Keratinocyte (primary cell): ENCODE measurements around the gene NCKAP5. TPM values are rescaled to one million over a fixed set of nuclear protein-coding genes. Genes with fewer than 3 reads are reported as not detected.

Experiments used
- DNase-seq: peaks from one replicate; pipeline ENCODE4 v3.0.0-alpha.2; 2011; ENCODE audit warnings: low read depth, missing footprints, low spot score
- FAIRE-seq: peaks from 2 replicates; lab custom pipeline; 2011; peaks lifted over from hg19 to GRCh38; lab: Jason Lieb, UNC
- H2AFZ ChIP-seq: 2 replicates; pipeline ENCODE4 v1.6.0; 2012; ENCODE audit warnings: low read length, control low read depth, inconsistent platforms; ENCODE audit not compliant: control insufficient read depth
- H3K27ac ChIP-seq: 2 replicates; pipeline ENCODE4 v1.5.1; 2011; ENCODE audit warnings: low read length; ENCODE audit not compliant: control insufficient read depth, insufficient read depth
- H3K27me3 ChIP-seq: 3 replicates; pipeline ENCODE4 v1.6.0; 2011; ENCODE audit warnings: low read length; ENCODE audit not compliant: control insufficient read depth, insufficient read depth; ENCODE audit errors: extremely low read depth
- H3K36me3 ChIP-seq, 2 experiments: 2 replicates in 1 of 2; 3 replicates in 1 of 2; pipeline ENCODE4 v1.5.1; 2011; ENCODE audit warnings: low read length in 2 of 2, mild to moderate bottlenecking in 1 of 2; ENCODE audit not compliant: control insufficient read depth in 2 of 2, insufficient read depth in 2 of 2; ENCODE audit errors: extremely low read depth in 1 of 2
- H3K4me1 ChIP-seq: 3 replicates; pipeline ENCODE4 v1.5.1; 2011; ENCODE audit warnings: low read length; ENCODE audit not compliant: control insufficient read depth, insufficient read depth; ENCODE audit errors: extremely low read depth
- H3K4me2 ChIP-seq: 3 replicates; pipeline ENCODE4 v1.6.0; 2011; ENCODE audit warnings: low read depth, low read length; ENCODE audit not compliant: control insufficient read depth, insufficient read depth; ENCODE audit errors: extremely low read depth
- H3K4me3 ChIP-seq, 3 experiments: fragments of 200-600 bp in 1 of 3; sonication (generic) in 1 of 3; 2 replicates in 2 of 3; 3 replicates in 1 of 3; pipeline ENCODE4 v1.5.1; 2011 to 2016; ENCODE audit warnings: low read length in 3 of 3, mild to moderate bottlenecking in 3 of 3, control low read depth in 2 of 3, inconsistent platforms in 1 of 3, low read depth in 1 of 3, mixed read lengths in 1 of 3, mixed run types in 1 of 3, moderate library complexity in 1 of 3; ENCODE audit not compliant: control insufficient read depth in 2 of 3, insufficient read depth in 2 of 3; ENCODE audit errors: extremely low read depth in 1 of 3
- H3K79me2 ChIP-seq: 2 replicates; pipeline ENCODE4 v1.6.0; 2012; ENCODE audit warnings: low read length; ENCODE audit not compliant: control insufficient read depth, insufficient read depth
- H3K9ac ChIP-seq: 3 replicates; pipeline ENCODE4 v1.6.0; 2011; ENCODE audit warnings: low read length; ENCODE audit not compliant: control insufficient read depth, insufficient read depth; ENCODE audit errors: extremely low read depth
- H3K9me1 ChIP-seq: 3 replicates; pipeline ENCODE4 v1.6.0; 2011; ENCODE audit warnings: low read length; ENCODE audit not compliant: control insufficient read depth, insufficient read depth; ENCODE audit errors: extremely low read depth
- H3K9me3 ChIP-seq: 2 replicates; pipeline ENCODE4 v1.5.1; 2012; ENCODE audit warnings: low read depth, low read length; ENCODE audit not compliant: control insufficient read depth
- H4K20me1 ChIP-seq: 3 replicates; pipeline ENCODE4 v1.6.0; 2011; ENCODE audit warnings: low read length; ENCODE audit not compliant: control insufficient read depth, insufficient read depth; ENCODE audit errors: extremely low read depth
- EZH2 ChIP-seq: IDR thresholded peaks from one replicate; pipeline ENCODE4 v1.6.1; 2012; ENCODE audit warnings: inconsistent platforms, mild to moderate bottlenecking, low read length, moderate library complexity
- dilution Hi-C: fragments of 300-500 bp; cut with MboI; formaldehyde crosslinking; loops from one replicate; pipeline ENCODE4 v1.7.0; 2020; ENCODE audit warnings: low sequenced_read_pairs; ENCODE audit not compliant: extremely low pct_ligation_motif_present
- polyA plus RNA-seq, 5 experiments: library from polyadenylated mRNA; depleted of rRNA in 3 of 5; stranded (reverse) in 3 of 5; stranded (forward) in 1 of 5; unstranded in 1 of 5; fragments of >200 nt; gene quantifications; 1 replicate in 1 of 5; 2 replicates in 3 of 5; 3 replicates in 1 of 5; pipeline versions ENCODE4 v1.2.1 to v1.2.3, GENCODE V29; 2011 to 2012; ENCODE audit warnings: missing spikeins in 2 of 5, low read depth in 1 of 5, low replicate concordance in 1 of 5
- TF ChIP-seq, protein P1 (sequence below), 3 experiments: IDR thresholded peaks in 1 of 3; conservative IDR thresholded peaks in 1 of 3; optimal IDR thresholded peaks in 1 of 3; 2 replicates in 2 of 3; 3 replicates in 1 of 3; pipeline versions ENCODE3 to v1.5.1; 2011; ENCODE audit warnings: low read length in 3 of 3, mild to moderate bottlenecking in 3 of 3, moderate library complexity in 2 of 3, control low read depth in 1 of 3, inconsistent platforms in 1 of 3; ENCODE audit not compliant: insufficient read depth in 2 of 3; ENCODE audit errors: extremely low read depth in 1 of 3

The NCKAP5 gene
- polyA plus RNA-seq, 1 donor (not counting 4 experiments of a cell fraction or from before 2014, with no cell fraction given), result 3.6 TPM

DNA sequence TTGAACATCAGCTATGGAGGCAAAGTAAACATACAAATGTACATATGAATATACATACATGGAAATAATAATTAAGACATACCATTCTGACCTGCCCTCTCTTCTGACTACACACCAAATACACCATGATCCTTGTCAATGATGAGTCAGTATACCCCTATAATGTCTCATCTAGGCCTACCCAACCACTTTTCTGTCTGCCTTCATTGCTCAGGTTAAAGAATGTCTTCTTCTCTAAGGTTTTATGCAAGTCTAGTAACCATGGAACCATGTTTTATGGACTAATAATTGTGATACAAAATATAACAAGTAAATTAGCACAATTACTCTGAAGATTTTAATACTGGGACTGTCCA is 128.7 kb downstream of the NCKAP5 start:
- no peak overlapping the region for H3K4me2 ChIP-seq
- no peak overlapping the region for H3K4me3 ChIP-seq
- no peaks in the 10 kb centered on the region for H4K20me1 ChIP-seq
- dilution Hi-C loops, result no loop called here
- no peak for FAIRE-seq
- DNase-seq, result no peak
- no peaks in the 10 kb centered on the region for H3K27me3 ChIP-seq
- H3K9me3 ChIP-seq, result no peaks in the 10 kb centered on the region
- no peak overlapping the region for H2AFZ ChIP-seq
- H3K9ac ChIP-seq, result no peak overlapping the region
- TF ChIP-seq, protein P1, sequence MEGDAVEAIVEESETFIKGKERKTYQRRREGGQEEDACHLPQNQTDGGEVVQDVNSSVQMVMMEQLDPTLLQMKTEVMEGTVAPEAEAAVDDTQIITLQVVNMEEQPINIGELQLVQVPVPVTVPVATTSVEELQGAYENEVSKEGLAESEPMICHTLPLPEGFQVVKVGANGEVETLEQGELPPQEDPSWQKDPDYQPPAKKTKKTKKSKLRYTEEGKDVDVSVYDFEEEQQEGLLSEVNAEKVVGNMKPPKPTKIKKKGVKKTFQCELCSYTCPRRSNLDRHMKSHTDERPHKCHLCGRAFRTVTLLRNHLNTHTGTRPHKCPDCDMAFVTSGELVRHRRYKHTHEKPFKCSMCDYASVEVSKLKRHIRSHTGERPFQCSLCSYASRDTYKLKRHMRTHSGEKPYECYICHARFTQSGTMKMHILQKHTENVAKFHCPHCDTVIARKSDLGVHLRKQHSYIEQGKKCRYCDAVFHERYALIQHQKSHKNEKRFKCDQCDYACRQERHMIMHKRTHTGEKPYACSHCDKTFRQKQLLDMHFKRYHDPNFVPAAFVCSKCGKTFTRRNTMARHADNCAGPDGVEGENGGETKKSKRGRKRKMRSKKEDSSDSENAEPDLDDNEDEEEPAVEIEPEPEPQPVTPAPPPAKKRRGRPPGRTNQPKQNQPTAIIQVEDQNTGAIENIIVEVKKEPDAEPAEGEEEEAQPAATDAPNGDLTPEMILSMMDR (optimal IDR thresholded peaks at IDR 0.05 in 1 of 3, IDR thresholded peaks at IDR 0.05 in 1 of 3, conservative IDR thresholded peaks at IDR 0.05 in 1 of 3; ENCODE audit: extremely low read depth in 1 of 3, insufficient read depth in 2 of 3, low read length in 3 of 3), result no peak
- no peaks in the 10 kb centered on the region for H3K36me3 ChIP-seq
- no peak overlapping the region for H3K27ac ChIP-seq
- H3K9me1 ChIP-seq, result no peaks in the 10 kb centered on the region
- peaks cover 25% of the 10 kb centered on the region for H3K4me1 ChIP-seq
- no peaks in the 10 kb centered on the region for H3K79me2 ChIP-seq

DNA sequence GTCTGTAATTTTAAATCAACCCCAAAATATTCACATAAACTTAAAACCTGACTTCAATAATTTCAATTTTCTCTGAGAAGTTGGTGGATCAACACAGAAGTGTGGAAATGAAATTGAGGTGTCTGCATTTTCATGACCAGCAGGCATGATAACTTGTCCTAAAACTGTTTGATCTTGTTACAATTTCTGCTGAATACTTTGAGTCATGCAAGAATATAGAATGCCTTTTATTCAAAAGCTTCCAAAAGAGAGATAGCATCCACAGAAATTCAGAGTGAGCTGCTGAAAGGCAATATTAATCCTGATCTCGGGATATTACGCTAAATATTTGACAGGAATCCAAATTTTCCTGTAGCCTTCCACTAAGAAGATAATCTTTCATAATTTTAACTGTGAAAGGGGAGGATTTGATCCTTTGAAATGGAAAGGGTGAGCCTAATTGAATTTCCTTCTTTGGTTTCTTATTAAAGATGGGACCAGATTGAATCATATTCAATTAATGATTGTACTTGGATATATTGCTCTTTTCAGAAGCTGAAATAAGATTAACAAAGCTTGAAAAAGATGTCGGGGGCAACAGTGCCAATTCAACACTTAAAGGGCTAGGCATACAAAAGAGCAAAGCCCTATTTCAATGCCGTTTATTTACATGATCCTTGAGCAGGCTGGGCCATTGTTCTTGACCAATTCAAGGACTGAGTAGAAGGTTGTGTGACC is 129.3 kb downstream of the NCKAP5 start:
- dilution Hi-C loops, result no loop called here
- H3K27ac ChIP-seq, result peak overlapping the region; percentile 28

More for the DNA sequence above, 129.3 kb downstream of the NCKAP5 start:
- Histone ChIP-seq H3K4me3 (peak overlapping the region in 1 of 3 experiments; percentile 14), H3K4me1 (peaks cover 25% of the 10 kb centered on the region), H2AFZ (no peak overlapping the region), H3K36me3 (no peaks in the 10 kb centered on the region), H3K79me2 (no peaks in the 10 kb centered on the region), H3K9ac (no peak overlapping the region), H3K9me1 (no peaks in the 10 kb centered on the region), H3K4me2 (peak overlapping the region; percentile 33), H3K27me3 (no peaks in the 10 kb centered on the region), H3K9me3 (no peaks in the 10 kb centered on the region), H4K20me1 (no peaks in the 10 kb centered on the region)
- TF ChIP-seq EZH2, result no peak
- TF ChIP-seq, protein P1 (optimal IDR thresholded peaks at IDR 0.05 in 1 of 3, IDR thresholded peaks at IDR 0.05 in 1 of 3, conservative IDR thresholded peaks at IDR 0.05 in 1 of 3; ENCODE audit: extremely low read depth in 1 of 3, insufficient read depth in 2 of 3, low read length in 3 of 3), result no peak
- DNase-seq, result no peak
- FAIRE-seq, result no peak
